Stimulated activated CD4-positive, alpha-beta T cell treated with anti-CD3 and anti-CD28 coated beads, Interleukin-12 subunit alpha, Interleukin-12 subunit beta, amount 100 ng/mL, for 48 hours (primary cell): ENCODE measurements around the gene LMLN.
"Not testable (repeated sequence)": the region's sequence is repeated elsewhere in the genome, so short reads cannot be mapped to it uniquely, and the experiment has no call there.

Experiments
- DNase-seq, 3 donors: peaks; one replicate each; pipeline ENCODE4 v3.0.0-alpha.2; 2020; ENCODE audit warnings: low read depth in 2 of 3, low spot score in 1 of 3

Gene LMLN

DNA sequence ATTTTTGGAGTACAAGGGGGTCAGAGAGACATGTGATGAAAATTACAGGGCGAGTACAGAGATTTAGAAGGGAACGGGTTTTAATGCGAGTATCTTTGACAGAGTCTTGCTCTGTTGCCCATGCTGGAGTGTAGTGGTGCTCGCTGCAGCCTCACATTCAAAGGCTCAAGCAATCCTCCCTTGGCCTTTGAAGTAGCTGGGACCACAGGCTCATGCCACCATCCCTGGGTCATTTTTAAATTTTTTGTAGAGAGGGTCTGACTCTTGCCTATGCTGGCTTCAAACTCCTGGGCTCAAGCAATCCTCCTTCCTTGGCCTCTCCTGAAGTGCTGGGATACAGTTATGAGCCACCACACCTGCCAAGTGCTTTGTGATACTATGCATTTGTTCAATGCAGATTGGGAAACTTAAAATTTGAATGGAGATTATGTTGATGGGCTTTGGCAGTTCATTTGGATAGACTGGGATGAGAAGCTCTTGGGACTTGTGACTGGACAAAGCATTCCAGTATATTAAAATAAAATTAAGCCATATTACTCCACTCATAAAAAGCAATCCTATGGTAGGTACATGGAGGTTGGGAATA lies 4.0 kb upstream of the LMLN start:
- DNase-seq = no peak

GRCh38 chr3:197956626-197956988 lies 3.4 kb upstream of the LMLN start:
- DNase-seq = no peak

- DNase-seq = no peak
Observed at GRCh38 chr3:197957790-197958133, 2.3 kb upstream of the LMLN start.

- no peak for DNase-seq
Observed at GRCh38 chr3:197958346-197958745, 1.7 kb upstream of the LMLN start.

GRCh38 chr3:197958848-197959247 lies 1.2 kb upstream of the LMLN start:
- not testable (repeated sequence) for DNase-seq

GRCh38 chr3:197959500-197959890 lies 522 bp upstream of the LMLN start:
- no peak for DNase-seq

GRCh38 chr3:197960694-197961581 lies 921 bp downstream of the LMLN start:
- DNase-seq = peak; percentile 47 to 49 (median 49)

GRCh38 chr3:197961582-197961945 lies 1.5 kb downstream of the LMLN start:
- DNase-seq = no peak

DNA sequence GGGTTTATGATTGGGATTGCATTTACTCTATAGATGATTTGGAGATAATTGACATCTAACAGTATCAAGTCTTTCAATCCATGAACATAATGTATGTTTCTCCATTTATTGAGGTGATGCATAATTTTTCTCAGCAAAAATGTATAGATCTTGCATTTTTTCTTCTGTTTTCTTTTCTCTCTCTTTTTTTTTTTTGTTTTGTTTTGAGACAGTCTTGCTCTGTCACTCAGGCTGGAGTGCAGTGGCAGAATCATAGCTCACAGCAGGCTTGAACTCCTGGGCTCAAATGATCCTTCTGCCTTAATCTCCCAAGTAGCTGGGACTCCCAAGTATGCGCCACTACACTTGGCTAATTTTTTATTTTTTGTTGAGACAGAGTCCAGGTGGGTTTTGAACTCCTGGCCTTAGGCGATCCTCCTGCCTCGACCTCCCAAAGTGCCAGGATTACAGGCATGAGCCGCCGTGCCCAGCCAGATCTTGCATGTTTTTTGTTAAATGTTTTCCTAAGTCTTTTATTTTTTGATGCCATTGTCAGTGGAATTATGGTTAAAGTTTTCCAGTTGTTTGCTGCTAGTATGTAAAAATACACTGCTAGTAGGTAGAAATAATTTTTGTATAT lies 3.1 kb downstream of the LMLN start:
- DNase-seq = no peak

DNA sequence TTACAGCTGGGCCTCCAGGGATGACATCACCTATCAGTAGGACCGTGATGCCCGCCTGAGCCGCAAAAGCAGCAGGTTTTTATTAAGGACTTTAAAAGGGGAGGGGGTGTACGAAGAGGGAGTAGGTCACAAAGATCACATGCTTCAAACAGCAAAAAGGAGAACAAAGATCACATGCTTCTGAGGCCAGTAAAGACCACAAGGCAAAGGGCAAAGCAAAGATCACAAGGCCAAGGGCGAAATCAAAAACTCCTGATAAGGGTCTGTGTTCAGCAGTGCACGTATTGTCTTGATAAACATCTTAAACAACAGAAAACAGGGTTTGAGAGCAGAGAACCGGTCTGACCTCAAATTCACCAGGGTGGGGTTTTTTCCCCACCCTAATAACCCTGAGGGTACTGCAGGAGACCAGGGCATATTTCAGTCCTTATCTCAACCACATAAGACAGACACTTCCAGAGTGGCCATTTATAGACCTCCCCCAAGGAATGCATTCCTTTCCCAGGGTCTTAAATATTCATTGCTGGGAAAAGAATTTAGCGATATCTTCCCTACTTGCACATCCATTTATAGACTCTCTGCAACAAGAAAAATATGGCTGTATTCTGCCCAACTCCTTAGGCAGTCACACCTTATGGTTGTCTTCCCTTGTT lies 7.4 kb downstream of the LMLN start:
- DNase-seq = not testable (repeated sequence)

DNA sequence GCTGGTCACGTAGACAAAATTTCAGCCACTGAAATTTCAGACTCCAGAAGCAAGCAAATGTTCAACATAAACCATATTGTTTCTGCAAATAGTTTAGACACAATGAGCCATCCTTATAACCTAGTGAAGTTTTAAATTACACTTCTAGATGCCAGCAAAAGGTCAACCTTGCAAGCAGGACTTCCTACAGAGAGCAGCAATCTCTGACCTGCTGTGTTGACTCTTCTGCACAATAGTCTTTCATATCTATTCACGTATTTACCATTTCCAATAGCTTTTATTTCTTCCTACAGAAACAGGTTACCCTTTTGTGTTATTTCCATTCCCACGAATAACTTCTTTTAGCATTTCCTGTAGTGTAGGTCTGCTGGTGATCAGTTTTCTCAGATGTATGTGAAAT lies 10.6 kb downstream of the LMLN start:
- no peak for DNase-seq

DNA sequence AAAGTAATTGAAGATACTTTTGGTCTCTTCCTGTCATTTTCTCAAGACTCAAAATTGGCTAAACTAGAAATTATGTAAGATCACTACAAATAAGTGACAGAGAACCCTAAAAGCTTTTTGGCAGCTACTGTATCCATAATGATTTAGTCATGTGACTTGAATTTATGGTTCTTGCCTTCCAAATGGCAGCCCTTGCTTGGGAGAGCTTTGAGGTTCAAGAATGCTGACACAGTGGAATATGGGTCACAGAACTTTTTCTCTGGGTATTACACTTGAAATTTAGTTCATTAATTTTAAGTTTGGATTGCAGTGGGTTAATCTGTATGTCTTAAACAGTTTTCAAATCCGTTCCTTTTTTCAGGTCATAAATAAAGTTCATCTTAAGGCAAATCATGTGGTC lies 14.0 kb downstream of the LMLN start:
- DNase-seq = no peak

- no peak for DNase-seq
Observed at GRCh38 chr3:197975311-197975710, 15.3 kb downstream of the LMLN start.

GRCh38 chr3:197983076-197983475 lies 23.1 kb downstream of the LMLN start:
- no peak for DNase-seq

- DNase-seq = no peak
Observed at GRCh38 chr3:197989651-197990050, 29.6 kb downstream of the LMLN start.

- no peak for DNase-seq
Observed at GRCh38 chr3:197994736-197995135, 34.7 kb downstream of the LMLN start.

GRCh38 chr3:197996855-197997254 lies 36.8 kb downstream of the LMLN start:
- DNase-seq = no peak

DNA sequence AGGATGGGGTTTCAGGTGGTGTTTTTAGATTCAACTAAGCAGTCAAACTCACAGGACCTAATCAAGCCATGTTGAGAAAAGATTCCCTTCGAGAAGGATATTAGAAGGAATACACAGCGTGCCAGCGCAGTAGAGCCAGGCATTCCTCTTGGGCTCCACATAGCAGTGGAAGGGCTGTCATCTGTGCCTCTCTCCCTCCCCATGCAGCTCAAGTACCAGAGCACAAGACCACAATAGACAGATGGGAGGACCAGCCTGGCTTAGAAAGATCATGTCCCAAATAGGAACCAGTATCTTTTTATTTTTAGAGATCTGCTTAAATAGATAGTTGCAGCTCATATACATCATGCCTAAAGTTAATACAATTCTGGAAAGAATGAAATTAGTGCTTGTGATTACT lies 37.9 kb downstream of the LMLN start:
- no peak for DNase-seq

GRCh38 chr3:198017090-198017489 lies 57.1 kb downstream of the LMLN start:
- no peak for DNase-seq

- DNase-seq = no peak
Observed at GRCh38 chr3:198018416-198018815, 58.4 kb downstream of the LMLN start.

- no peak for DNase-seq
Observed at GRCh38 chr3:198019115-198019514, 59.1 kb downstream of the LMLN start.

DNA sequence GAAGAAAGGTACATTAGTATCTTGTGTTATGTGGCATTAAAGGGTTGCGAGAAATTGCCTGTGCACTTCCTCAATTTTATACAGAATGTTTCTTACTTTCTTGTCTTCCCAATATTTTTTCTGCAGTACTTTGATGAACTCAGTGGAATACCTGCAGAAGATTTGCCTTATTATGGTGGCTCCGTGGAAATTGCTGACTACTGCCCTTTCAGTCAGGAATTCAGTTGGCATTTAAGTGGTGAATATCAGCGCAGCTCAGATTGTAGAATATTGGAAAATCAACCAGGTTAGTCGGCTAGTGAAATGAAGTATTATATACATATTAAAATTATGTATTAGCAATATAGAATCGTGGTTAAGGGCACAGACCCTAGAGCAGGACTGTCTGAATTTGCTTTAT lies 61.3 kb downstream of the LMLN start:
- no peak for DNase-seq
